Measurements from ENCODE around the gene LSP1. TPM values are rescaled to one million over a fixed set of nuclear protein-coding genes. Genes with fewer than 3 reads are reported as not detected.

The LSP1 gene
- polyA plus RNA-seq, 1 donor: 20.5 TPM

DNA sequence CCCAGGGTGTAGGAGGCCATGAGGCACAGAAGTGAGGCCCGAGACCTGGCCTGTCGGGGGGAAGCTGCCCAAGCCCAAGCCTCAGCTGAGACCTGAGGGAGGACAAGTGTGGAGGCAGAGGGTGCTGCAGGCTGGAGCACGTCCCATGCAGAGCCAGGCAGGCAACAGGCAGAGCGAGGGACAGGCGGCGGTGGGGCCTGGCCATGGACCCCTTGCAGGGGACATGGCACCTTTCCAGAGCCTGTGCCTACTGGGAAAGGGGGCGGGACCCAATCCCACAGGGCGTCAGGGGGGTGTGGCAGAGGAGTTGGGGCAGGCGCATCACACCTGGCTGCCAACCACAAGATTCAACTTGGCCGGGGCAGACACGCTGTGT, 9.8 kb upstream of the LSP1 start:
- DNase-seq: no peak
- H3K27me3 ChIP-seq (ENCODE audit: control insufficient read depth, insufficient read depth, low read length): no peaks in the 10 kb centered on the region
- WGBS (ENCODE audit: insufficient coverage, low lambda C conversion rate): no CpG with 5 or more reads among the region's 11 CpGs
- no peak overlapping the region for H3K27ac ChIP-seq (ENCODE audit: low read length)
- H3K36me3 ChIP-seq (ENCODE audit: control insufficient read depth, insufficient read depth, low read length): no peaks in the 10 kb centered on the region
- peaks cover 14% of the 10 kb centered on the region for H3K4me1 ChIP-seq (ENCODE audit: control insufficient read depth, insufficient read depth, low read length)
- H3K9me3 ChIP-seq (ENCODE audit: control insufficient read depth, low read depth, low read length): no peaks in the 10 kb centered on the region
- H3K4me3 ChIP-seq (ENCODE audit: low read length): no peak overlapping the region

DNA sequence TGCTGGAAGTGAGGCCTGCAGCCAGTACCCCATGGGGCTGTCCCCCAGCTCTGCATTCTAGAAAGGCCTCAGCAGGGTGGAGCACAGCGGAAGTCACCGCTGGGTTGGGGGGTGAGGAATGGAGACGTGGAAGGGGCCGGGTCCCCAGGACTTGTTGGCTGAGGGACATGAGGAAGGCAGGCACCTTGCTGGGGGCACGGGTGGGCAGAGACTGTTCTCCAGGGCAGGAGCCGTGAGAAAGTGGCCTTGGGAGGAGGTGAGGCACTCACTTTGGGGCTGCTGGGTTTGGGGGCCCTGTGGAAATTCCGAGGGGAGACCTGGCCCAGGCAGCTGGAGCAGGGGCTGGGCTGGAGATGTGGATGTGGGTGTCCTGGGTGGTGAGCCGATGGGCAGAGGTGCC, 9.1 kb upstream of the LSP1 start:
- H3K36me3 ChIP-seq (ENCODE audit: control insufficient read depth, insufficient read depth, low read length): no peaks in the 10 kb centered on the region
- no peak overlapping the region for H3K4me3 ChIP-seq (ENCODE audit: low read length)
- no peaks in the 10 kb centered on the region for H3K9me3 ChIP-seq (ENCODE audit: control insufficient read depth, low read depth, low read length)
- no CpG with 5 or more reads among the region's 8 CpGs for WGBS (ENCODE audit: insufficient coverage, low lambda C conversion rate)
- no peaks in the 10 kb centered on the region for H3K27me3 ChIP-seq (ENCODE audit: control insufficient read depth, insufficient read depth, low read length)
- H3K4me1 ChIP-seq (ENCODE audit: control insufficient read depth, insufficient read depth, low read length): peaks cover 14% of the 10 kb centered on the region
- H3K27ac ChIP-seq (ENCODE audit: low read length): no peak overlapping the region
- no peak for DNase-seq

DNA sequence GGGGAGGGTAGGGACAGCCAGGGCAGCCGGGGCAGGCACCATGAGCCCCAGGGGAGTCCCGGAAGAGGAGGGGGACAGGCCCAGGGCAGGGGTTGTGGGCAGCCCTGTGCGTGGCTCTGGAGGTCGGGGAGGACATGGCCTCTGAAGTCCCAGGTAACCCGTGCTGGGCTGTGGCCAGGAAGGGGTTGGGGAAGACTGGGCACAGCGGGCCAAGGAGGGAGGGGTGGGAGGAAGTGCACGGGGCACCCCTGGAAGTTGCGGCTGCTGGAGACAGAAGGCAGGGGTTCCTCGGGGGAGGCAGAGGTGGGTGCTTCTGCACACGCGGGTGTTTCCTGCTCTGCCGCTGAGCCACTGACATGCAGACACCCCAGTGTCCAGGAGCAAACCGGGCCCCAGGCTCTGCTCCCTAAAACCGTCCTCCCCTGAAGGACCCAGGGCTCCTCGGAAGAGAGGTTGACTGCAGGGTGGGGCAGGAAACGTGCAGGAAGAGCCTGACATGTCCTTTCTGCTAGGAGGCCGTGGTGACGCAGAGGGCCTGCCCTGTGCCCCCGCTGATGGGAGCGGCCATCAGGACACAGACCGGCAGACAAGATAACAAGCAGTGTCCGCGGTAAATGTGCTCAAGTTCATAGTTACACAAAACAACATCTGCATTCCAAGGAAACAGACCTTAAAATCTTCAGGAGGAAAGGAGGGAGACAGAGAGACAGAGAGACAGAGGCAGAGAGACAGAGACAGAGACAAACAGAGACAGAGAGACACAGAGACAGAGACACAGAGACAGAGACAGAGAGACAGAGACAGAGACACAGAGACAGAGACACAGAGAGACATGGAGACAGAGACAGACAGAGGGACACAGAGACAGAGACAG, 8.4 kb upstream of the LSP1 start:
- WGBS (ENCODE audit: insufficient coverage, low lambda C conversion rate): no CpG with 5 or more reads among the region's 23 CpGs
- DNase-seq: peak; percentile 85 to 90
- peaks cover 14% of the 10 kb centered on the region for H3K4me1 ChIP-seq (ENCODE audit: control insufficient read depth, insufficient read depth, low read length)

DNA sequence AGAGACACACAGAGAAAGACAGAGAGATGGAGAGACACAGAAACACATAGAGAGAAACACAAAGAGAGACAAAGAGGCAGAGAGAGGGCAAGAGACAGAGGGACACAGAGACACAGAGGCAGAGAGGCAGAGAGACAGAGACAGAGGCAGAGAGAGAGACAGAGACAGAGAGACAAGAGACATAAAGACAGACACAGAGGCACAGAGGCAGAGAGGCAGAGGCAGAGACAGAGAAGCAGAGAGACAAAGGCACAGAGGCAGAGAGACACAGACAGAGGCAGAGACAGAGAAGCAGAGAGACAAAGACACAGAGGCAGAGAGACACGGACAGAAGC, 7.8 kb upstream of the LSP1 start:
- no peaks in the 10 kb centered on the region for H3K27me3 ChIP-seq (ENCODE audit: control insufficient read depth, insufficient read depth, low read length)
- DNase-seq: no peak
- H3K4me3 ChIP-seq (ENCODE audit: low read length): no peak overlapping the region
- H3K4me1 ChIP-seq (ENCODE audit: control insufficient read depth, insufficient read depth, low read length): peaks cover 14% of the 10 kb centered on the region
- no peaks in the 10 kb centered on the region for H3K36me3 ChIP-seq (ENCODE audit: control insufficient read depth, insufficient read depth, low read length)
- 75% methylated on average over 1 of the region's 1 CpG for WGBS (ENCODE audit: insufficient coverage, low lambda C conversion rate)
- no peak overlapping the region for H3K27ac ChIP-seq (ENCODE audit: low read length)
- H3K9me3 ChIP-seq (ENCODE audit: control insufficient read depth, low read depth, low read length): no peaks in the 10 kb centered on the region

More for the DNA sequence above, 8.4 kb upstream of the LSP1 start:
- no peaks in the 10 kb centered on the region for H3K27me3 ChIP-seq (ENCODE audit: control insufficient read depth, insufficient read depth, low read length)
- H3K4me3 ChIP-seq (ENCODE audit: low read length): no peak overlapping the region
- H3K9me3 ChIP-seq (ENCODE audit: control insufficient read depth, low read depth, low read length): no peaks in the 10 kb centered on the region
- H3K27ac ChIP-seq (ENCODE audit: low read length): no peak overlapping the region
- H3K36me3 ChIP-seq (ENCODE audit: control insufficient read depth, insufficient read depth, low read length): no peaks in the 10 kb centered on the region

DNA sequence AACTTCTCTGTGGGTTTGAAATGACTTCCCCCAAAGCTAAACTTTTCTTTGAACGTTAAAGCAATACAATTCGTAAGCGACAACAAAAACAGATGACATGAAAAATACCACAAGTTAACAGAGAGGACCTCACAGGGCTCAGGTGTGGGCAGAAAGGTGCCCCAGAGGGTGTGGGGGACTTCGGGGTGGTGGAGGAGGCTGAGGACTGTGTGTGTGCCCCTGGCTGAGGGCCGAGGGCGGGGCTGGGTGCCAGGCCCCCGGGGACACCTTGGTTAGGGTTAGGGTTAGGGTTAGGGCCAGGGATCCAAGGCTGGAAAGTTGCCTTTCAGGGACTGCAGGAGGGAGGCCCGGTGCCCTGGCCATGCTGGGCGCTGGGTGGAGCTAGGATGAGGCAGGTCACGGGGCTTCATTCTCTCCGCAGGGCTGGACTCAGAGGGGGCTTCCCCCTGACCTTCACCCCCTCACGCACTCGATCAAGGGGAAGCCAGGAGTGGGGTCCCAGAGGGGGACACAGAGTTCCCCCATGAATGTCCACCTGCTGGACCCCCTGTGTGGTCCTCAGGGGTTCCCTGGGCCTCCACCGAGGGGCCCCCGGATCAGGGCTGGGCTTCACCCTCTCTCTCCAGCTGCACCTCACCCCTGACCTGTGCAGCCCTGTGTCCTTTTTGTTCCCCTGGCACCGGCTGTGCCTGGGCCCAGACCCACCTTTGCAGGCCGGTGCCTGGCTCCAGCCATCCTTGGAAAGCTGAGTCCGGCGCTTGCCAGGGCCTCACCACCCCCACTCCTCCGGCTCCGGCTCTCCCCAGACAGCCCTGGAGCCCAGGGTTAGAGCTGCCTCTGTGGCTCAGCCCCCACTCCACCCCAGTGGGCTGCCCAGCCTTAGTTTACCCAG, 7.1 kb upstream of the LSP1 start:
- Histone ChIP-seq H3K4me3 (ENCODE audit: low read length) (no peak overlapping the region), H3K27ac (ENCODE audit: low read length) (no peak overlapping the region), H3K4me1 (ENCODE audit: control insufficient read depth, insufficient read depth, low read length) (peaks cover 14% of the 10 kb centered on the region), H3K9me3 (ENCODE audit: control insufficient read depth, low read depth, low read length) (no peaks in the 10 kb centered on the region), H3K27me3 (ENCODE audit: control insufficient read depth, insufficient read depth, low read length) (no peaks in the 10 kb centered on the region), H3K36me3 (ENCODE audit: control insufficient read depth, insufficient read depth, low read length) (no peaks in the 10 kb centered on the region)
- DNase-seq: no peak
- WGBS (ENCODE audit: insufficient coverage, low lambda C conversion rate): 81% methylated on average over 3 of the region's 21 CpGs

DNA sequence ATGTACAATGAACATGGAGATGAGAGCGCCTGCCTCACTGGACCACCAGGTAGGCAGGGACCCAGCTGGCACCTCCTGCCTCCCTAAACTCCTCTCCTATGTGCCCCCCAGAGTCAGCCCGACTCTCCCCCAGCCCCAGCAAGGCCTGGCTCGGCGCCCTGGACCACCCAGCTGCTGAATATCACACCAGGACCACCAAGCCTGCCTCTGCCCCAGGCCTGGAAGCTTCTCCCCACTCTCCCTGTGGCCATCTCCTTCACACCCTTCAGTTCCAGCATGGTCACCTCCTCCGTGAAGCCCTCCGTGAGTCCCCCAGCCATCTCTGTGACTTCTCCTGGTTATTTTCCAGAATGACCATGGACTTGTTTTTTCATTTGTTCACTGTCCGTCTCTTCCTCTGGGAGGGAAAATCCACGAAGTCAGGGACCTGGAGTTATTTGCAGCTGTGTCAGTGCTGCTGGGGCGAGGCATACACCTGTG, 6.4 kb upstream of the LSP1 start:
- Histone ChIP-seq H3K36me3 (ENCODE audit: control insufficient read depth, insufficient read depth, low read length) (no peaks in the 10 kb centered on the region), H3K9me3 (ENCODE audit: control insufficient read depth, low read depth, low read length) (no peaks in the 10 kb centered on the region), H3K4me1 (ENCODE audit: control insufficient read depth, insufficient read depth, low read length) (peaks cover 14% of the 10 kb centered on the region), H3K27ac (ENCODE audit: low read length) (no peak overlapping the region), H3K4me3 (ENCODE audit: low read length) (no peak overlapping the region), H3K27me3 (ENCODE audit: control insufficient read depth, insufficient read depth, low read length) (no peaks in the 10 kb centered on the region)
- no CpG with 5 or more reads among the region's 9 CpGs for WGBS (ENCODE audit: insufficient coverage, low lambda C conversion rate)
- DNase-seq: no peak

DNA sequence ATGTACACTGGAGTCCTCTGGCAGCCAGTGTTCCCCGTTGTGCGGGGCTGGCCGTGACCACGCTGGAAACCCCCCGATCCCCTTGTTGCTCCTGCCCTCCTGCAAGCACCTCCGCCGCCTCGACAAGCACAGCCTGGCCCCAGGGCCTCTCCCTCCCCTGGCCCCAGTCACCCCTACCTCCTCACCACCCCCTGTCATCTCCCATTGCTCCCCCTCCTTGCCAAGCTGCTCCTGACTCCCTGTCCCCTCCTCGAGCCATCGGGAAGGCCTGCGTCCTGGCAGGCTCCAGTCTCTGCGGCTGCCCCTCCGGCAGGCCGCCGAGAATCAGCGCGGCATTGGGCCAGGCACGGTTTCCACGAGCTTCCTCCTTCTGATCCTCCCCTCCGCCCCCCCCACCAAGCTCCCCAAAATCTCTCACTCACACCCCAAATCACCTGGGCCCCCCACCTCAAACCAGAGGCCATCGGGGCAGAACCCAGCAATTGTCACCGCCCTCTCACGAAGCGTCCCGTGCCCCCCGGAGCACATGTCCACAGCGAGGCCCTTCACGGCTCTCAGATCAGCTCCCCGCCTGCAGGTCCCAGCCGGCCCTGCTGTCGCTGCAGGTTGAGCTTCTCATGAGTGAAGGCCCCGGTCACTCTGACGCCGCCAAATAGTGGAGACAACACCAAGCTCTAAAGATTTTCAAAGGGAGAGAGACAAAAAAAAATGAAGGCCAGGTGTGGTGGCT, 5.7 kb upstream of the LSP1 start:
- H3K9me3 ChIP-seq (ENCODE audit: control insufficient read depth, low read depth, low read length): no peaks in the 10 kb centered on the region
- DNase-seq: no peak
- H3K4me3 ChIP-seq (ENCODE audit: low read length): no peak overlapping the region
- no peaks in the 10 kb centered on the region for H3K36me3 ChIP-seq (ENCODE audit: control insufficient read depth, insufficient read depth, low read length)
- no CpG with 5 or more reads among the region's 34 CpGs for WGBS (ENCODE audit: insufficient coverage, low lambda C conversion rate)
- H3K27me3 ChIP-seq (ENCODE audit: control insufficient read depth, insufficient read depth, low read length): no peaks in the 10 kb centered on the region
- no peak overlapping the region for H3K27ac ChIP-seq (ENCODE audit: low read length)
- H3K4me1 ChIP-seq (ENCODE audit: control insufficient read depth, insufficient read depth, low read length): peaks cover 14% of the 10 kb centered on the region

DNA sequence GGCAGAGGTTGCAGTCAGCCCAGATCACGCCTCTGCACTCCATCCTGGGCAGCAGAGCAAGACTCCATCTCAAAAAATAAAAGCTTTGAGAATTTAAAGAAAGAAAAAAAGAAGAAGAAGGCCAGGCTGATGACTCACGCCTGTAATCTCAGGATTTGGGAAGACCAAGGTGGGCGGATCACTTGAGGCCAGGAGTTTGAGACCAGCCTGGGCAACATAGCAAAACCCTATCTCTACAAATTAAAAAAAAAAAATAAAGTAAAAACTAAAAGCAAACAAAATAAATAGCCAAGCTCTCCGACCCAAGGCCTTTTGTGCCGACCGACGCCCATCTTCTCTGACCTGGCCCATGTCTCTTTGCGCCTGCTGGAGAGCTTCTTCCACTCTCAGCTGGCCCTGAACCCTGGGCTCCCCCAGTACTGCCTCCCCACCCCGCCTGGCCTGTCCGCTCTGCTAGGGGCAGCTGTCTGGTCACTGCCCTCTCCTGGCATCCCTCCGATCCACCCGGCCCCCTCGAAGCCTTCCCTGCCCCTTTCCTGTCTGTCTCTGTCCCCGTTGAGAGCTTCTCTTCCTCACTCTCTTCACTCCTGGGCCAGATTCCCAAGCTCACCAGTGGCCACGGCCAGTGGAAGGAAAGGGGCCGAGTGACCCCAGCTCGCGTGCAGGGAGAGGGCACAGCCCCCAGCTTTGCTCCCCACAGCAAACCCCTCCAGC, 4.8 kb upstream of the LSP1 start:
- Histone ChIP-seq H3K27me3 (ENCODE audit: control insufficient read depth, insufficient read depth, low read length) (no peaks in the 10 kb centered on the region), H3K4me3 (ENCODE audit: low read length) (no peak overlapping the region), H3K36me3 (ENCODE audit: control insufficient read depth, insufficient read depth, low read length) (no peaks in the 10 kb centered on the region), H3K4me1 (ENCODE audit: control insufficient read depth, insufficient read depth, low read length) (peaks cover 14% of the 10 kb centered on the region), H3K9me3 (ENCODE audit: control insufficient read depth, low read depth, low read length) (no peaks in the 10 kb centered on the region), H3K27ac (ENCODE audit: low read length) (no peak overlapping the region)
- WGBS (ENCODE audit: insufficient coverage, low lambda C conversion rate): 100% methylated on average over 2 of the region's 18 CpGs
- no peak for DNase-seq

DNA sequence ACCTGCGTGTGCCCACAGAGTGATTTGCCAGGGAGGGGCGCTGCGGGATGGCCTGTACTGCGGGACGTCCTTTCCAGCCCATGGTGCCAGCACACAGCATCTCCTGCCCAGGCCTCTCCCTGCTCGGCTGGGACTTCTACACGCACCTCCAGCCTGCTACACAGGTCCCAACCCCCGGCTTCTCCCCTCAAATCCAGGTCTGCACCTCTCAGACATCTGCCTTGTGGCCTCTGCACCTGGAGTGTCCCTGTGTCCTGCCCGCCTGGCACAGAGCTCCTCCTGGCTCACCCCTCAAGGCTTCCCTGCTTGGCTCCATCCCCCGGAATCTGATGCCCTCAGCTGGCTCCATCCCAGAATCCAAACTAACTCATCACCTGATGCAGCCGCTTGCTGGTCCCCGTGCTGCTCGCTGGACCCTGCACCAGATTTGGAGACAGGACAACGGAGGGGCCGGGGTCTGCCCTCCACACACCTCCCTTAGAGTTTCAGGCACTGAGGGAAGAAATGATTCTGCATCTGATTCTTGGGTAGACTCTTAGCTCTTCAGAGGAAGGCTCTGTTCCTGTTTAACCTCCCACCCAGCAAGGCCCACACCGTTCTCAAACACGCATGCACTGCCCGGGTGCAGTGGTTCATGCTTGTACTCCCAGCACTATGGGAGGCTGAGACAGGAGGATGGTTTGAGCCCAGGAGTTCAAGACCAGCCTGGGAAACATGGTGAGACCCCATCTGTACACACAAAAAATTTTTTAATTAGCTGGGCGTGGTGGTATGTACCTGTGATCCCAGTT, 4.0 kb upstream of the LSP1 start:
- no peaks in the 10 kb centered on the region for H3K27me3 ChIP-seq (ENCODE audit: control insufficient read depth, insufficient read depth, low read length)
- no CpG with 5 or more reads among the region's 19 CpGs for WGBS (ENCODE audit: insufficient coverage, low lambda C conversion rate)
- H3K4me3 ChIP-seq (ENCODE audit: low read length): no peak overlapping the region
- no peak for DNase-seq
- H3K9me3 ChIP-seq (ENCODE audit: control insufficient read depth, low read depth, low read length): no peaks in the 10 kb centered on the region
- no peak overlapping the region for H3K27ac ChIP-seq (ENCODE audit: low read length)
- H3K4me1 ChIP-seq (ENCODE audit: control insufficient read depth, insufficient read depth, low read length): peaks cover 14% of the 10 kb centered on the region
- no peaks in the 10 kb centered on the region for H3K36me3 ChIP-seq (ENCODE audit: control insufficient read depth, insufficient read depth, low read length)

Measured in large intestine (tissue), 3 donors.